Esophagus squamous epithelium (tissue), 4 donors: ENCODE data around the gene HLA-DOA.

Experiments
- CTCF ChIP-seq, 6 experiments: fragments of 450-650 bp in 4 of 6; fragments of 200-600 bp in 2 of 6; sonication (generic) in 2 of 6; IDR thresholded peaks; one replicate each; pipeline ENCODE4 v1.5.1; 2016 to 2019; ENCODE audit warnings: antibody characterized with exemption in 6 of 6, mild to moderate bottlenecking in 4 of 6, moderate library complexity in 4 of 6
- POLR2A ChIP-seq, 4 donors: fragments of 450-650 bp; IDR thresholded peaks; one replicate each; pipeline ENCODE4 v1.6.1; 2017; ENCODE audit warnings: antibody characterized with exemption in 4 of 4, mild to moderate bottlenecking in 4 of 4, moderate library complexity in 3 of 4

GRCh38 chr6:33018904-33019303 is 9.5 kb upstream of the HLA-DOA start:
- TF ChIP-seq CTCF (IDR thresholded peaks at IDR 0.05) (no peak), POLR2A (IDR thresholded peaks at IDR 0.05) (peak in 1 of 4 donors; percentile 49)
